Cardiac muscle cell (in vitro differentiated cells and primary cell): ENCODE data around the gene GPBAR1. TPM values are rescaled to one million over a fixed set of nuclear protein-coding genes. Genes with fewer than 3 reads are reported as not detected.

ENCODE experiments used
- DNase-seq, 2 donors: peaks; one replicate each; pipeline versions ENCODE4 v3.0.0 to v3.0.0-alpha.2; 2010 to 2017; ENCODE audit warnings: low read depth in 1 of 2, low spot score in 1 of 2
- H3K27ac ChIP-seq: fragments of 200-600 bp; sonication (generic); 2 replicates; pipeline ENCODE4 v1.5.1; 2016
- H3K27me3 ChIP-seq: fragments of 200-600 bp; sonication (generic); 2 replicates; pipeline ENCODE4 v1.6.0; 2016; ENCODE audit warnings: control low read depth
- H3K36me3 ChIP-seq: fragments of 200-600 bp; sonication (generic); 2 replicates; pipeline ENCODE4 v1.5.1; 2016; ENCODE audit warnings: control low read depth
- H3K4me1 ChIP-seq: fragments of 200-600 bp; sonication (generic); 2 replicates; pipeline ENCODE4 v1.8.1; 2017; ENCODE audit warnings: low read depth, mild to moderate bottlenecking, mixed run types
- H3K4me3 ChIP-seq: fragments of 200-600 bp; sonication (generic); 2 replicates; pipeline ENCODE4 v1.5.1; 2016; ENCODE audit warnings: mild to moderate bottlenecking
- H3K9me3 ChIP-seq: fragments of 200-600 bp; sonication (generic); 2 replicates; pipeline ENCODE4 v1.5.1; 2017; ENCODE audit warnings: low read depth, mild to moderate bottlenecking, control low read depth
- polyA plus RNA-seq: library from polyadenylated mRNA; unstranded; fragments of >200 nt; fragmentation: Nextera tagmentation; extraction: Ambion mirVana; gene quantifications from 2 replicates; pipeline ENCODE4 v1.2.1, GENCODE V29; 2016
- total RNA-seq: library from RNA; depleted of rRNA; stranded (reverse); fragments of >200 nt; gene quantifications from 2 replicates; pipeline ENCODE4 v1.2.3, GENCODE V29; 2016
- TF ChIP-seq, protein P1 (sequence below): IDR thresholded peaks from 2 replicates; pipeline ENCODE4 v1.5.1; 2012; ENCODE audit warnings: low read depth, mild to moderate bottlenecking, low read length

GPBAR1 gene
- total and polyA plus RNA-seq, 2 experiments from 2014 or later, result 4.4 to 7.9 TPM

DNA sequence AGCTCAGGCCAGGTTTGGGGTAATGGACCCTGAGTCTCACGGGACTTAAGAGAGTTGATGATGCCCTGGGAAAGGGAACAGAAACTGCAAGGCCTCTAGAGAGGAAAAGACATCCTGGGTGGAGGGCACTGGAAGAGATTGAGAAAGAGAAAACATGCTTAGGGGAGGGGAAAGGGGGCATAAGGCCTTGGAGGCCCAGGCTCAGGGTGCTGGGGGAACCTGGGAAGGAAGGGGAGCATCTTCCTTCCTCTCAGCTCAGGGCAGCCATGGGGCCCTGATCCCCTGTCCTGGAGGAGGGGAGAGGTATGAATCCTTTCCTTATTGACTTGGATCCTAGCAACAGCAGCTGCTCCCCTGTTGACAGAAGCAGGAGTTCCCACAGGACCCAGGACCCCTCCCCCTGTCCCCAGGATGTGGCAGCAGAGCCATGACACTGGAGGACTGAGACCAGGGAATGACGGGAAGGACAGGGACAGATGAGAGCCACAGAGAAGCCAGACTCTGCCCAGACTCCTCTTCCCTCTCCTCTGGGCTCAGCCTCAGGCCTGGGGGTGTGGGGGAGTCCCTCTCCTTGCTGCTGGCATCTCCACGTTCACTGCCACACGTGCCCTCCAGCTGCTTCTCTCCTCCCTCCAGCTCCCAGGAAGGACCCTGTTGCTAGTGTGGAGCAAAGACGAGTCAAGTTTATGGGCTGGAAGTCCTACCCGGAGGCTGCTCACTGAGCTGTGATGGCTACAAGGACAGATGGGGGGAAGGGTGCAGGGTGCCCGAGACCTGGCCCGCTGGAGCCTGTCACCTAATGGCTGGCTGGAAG, 815 bp downstream of the GPBAR1 start:
- peaks cover 19% of the 10 kb centered on the region for H3K36me3 ChIP-seq
- DNase-seq, result no peak
- no peaks in the 10 kb centered on the region for H3K9me3 ChIP-seq
- peaks cover 31% of the 10 kb centered on the region for H3K4me1 ChIP-seq
- TF ChIP-seq, protein P1, sequence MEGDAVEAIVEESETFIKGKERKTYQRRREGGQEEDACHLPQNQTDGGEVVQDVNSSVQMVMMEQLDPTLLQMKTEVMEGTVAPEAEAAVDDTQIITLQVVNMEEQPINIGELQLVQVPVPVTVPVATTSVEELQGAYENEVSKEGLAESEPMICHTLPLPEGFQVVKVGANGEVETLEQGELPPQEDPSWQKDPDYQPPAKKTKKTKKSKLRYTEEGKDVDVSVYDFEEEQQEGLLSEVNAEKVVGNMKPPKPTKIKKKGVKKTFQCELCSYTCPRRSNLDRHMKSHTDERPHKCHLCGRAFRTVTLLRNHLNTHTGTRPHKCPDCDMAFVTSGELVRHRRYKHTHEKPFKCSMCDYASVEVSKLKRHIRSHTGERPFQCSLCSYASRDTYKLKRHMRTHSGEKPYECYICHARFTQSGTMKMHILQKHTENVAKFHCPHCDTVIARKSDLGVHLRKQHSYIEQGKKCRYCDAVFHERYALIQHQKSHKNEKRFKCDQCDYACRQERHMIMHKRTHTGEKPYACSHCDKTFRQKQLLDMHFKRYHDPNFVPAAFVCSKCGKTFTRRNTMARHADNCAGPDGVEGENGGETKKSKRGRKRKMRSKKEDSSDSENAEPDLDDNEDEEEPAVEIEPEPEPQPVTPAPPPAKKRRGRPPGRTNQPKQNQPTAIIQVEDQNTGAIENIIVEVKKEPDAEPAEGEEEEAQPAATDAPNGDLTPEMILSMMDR, result no peak
- H3K27me3 ChIP-seq, result no peaks in the 10 kb centered on the region
- no peak overlapping the region for H3K4me3 ChIP-seq
- H3K27ac ChIP-seq, result peak overlapping the region; percentile 93

DNA sequence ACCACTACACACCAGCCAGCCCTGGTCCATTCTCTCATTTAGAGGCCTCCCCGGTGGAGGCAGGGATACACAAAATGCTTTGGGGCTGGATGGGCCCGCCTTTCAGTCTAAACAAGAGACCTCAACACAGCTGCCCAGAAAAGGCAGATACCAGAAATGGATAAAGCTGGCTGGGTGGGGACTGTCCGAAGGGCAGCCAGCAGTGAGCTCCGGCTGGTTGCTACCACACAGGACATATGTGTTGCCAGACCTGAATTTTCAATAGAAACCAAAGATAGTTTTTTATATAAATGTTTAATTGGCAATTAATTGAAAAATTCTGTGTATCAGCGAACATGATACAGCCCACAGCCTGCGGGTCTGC, 1.4 kb downstream of the GPBAR1 start:
- Histone ChIP-seq H3K27me3 (no peaks in the 10 kb centered on the region), H3K27ac (peak overlapping the region; percentile 93), H3K9me3 (no peaks in the 10 kb centered on the region), H3K4me3 (no peak overlapping the region), H3K36me3 (peaks cover 22% of the 10 kb centered on the region), H3K4me1 (peaks cover 31% of the 10 kb centered on the region)
- no peak for DNase-seq
- TF ChIP-seq, protein P1, result no peak

DNA sequence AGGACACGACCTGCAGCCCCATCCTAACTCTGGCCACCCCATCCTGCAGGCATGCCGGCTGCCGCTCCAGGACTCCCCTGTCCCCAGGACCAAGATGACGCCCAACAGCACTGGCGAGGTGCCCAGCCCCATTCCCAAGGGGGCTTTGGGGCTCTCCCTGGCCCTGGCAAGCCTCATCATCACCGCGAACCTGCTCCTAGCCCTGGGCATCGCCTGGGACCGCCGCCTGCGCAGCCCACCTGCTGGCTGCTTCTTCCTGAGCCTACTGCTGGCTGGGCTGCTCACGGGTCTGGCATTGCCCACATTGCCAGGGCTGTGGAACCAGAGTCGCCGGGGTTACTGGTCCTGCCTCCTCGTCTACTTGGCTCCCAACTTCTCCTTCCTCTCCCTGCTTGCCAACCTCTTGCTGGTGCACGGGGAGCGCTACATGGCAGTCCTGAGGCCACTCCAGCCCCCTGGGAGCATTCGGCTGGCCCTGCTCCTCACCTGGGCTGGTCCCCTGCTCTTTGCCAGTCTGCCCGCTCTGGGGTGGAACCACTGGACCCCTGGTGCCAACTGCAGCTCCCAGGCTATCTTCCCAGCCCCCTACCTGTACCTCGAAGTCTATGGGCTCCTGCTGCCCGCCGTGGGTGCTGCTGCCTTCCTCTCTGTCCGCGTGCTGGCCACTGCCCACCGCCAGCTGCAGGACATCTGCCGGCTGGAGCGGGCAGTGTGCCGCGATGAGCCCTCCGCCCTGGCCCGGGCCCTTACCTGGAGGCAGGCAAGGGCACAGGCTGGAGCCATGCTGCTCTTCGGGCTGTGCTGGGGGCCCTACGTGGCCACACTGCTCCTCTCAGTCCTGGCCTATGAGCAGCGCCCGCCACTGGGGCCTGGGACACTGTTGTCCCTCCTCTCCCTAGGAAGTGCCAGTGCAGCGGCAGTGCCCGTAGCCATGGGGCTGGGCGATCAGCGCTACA, 2.1 kb downstream of the GPBAR1 start:
- H3K9me3 ChIP-seq, result no peaks in the 10 kb centered on the region
- no peak for DNase-seq
- no peak overlapping the region for H3K4me3 ChIP-seq
- no peak overlapping the region for H3K27ac ChIP-seq
- no peaks in the 10 kb centered on the region for H3K27me3 ChIP-seq
- TF ChIP-seq, protein P1, result no peak
- H3K36me3 ChIP-seq, result peaks cover 28% of the 10 kb centered on the region
- H3K4me1 ChIP-seq, result peaks cover 31% of the 10 kb centered on the region

DNA sequence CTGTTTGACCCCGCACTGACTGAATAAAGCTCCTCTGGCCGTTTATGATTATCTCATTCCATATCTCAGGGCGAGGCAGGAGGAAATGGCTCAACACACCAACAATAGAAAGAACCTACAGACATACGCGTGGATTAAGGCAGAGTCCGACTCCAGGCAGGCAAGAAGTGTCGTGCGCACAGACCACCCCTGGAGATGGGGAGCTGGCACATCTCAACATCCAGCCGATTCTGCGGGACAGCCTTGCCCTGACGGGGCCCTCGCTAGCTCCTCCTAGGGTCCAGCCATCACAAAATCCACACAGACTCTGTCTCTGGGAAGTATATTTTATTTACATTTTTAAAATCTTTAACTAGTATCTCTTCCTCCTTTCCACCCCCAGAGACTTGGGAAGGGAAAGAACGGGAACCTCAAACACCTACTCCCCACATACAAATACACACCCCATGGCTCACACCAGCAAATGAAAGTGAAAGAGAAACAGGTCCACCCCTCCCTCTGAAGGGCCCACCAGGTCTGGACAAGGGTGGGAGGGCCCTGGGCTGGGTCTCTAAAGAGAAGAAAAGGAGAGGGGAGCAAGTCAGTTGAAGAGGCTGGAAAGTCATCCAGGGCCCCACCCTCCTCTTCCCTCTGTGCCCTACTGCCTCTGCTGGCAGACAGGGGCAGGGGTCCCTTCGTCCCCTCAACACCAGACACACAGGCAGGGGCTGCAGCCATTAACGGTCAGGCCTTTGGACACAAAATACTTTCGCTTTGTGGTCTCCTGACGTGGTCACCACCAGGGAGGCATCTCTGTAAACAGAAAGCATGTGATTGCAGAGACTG, 3.2 kb downstream of the GPBAR1 start:
- TF ChIP-seq, protein P1, result peak; percentile 26
- H3K36me3 ChIP-seq, result peaks cover 28% of the 10 kb centered on the region
- no peaks in the 10 kb centered on the region for H3K27me3 ChIP-seq
- peaks cover 23% of the 10 kb centered on the region for H3K4me1 ChIP-seq
- DNase-seq, result no peak
- H3K27ac ChIP-seq, result no peak overlapping the region
- H3K4me3 ChIP-seq, result no peak overlapping the region
- H3K9me3 ChIP-seq, result no peaks in the 10 kb centered on the region
